ENCODE measurements around the gene LMTK3. TPM values are rescaled to one million over a fixed set of nuclear protein-coding genes. Genes with fewer than 3 reads are reported as not detected.

The LMTK3 gene
- total and polyA plus RNA-seq, 2 of the 4 experiments (the other 2 are of a cell fraction): 0.18 to 0.87 TPM

DNA sequence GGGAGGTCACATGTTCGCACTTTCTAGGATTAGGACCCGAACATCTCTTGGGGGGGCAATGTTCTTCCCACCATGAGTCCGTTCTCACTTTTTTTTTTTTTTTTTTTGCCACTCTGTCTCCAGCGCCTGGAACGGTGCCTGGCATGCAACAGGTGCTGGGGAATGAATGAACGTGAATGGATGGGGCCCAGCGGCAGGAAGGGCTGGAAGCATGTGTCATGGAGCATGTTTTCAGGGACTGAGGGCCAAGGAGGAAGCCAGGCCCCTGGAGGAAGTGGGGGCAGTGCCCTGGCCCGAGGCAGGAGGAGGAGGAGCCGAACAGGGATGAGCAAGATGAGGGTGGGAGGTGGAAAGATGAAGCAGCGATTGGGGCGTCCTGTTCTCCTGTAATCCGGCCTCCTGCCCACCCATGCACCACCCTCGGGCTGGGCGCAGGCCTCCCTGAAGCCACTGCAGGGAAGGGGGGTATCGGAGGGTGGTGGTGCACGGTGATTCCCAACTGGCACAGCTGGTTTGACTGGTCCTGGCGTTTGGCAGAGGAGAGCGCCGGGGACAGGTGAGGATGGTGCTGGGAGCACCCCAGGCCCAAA lies 31.6 kb upstream of the LMTK3 start:
- Histone ChIP-seq H4K5ac (ENCODE audit: low read depth, low read length) (no peak overlapping the region), H3K9me1 (ENCODE audit: insufficient read depth, low read length) (no peaks in the 10 kb centered on the region), H3K9ac (ENCODE audit: low read depth, low read length) (no peak overlapping the region), H4K91ac (ENCODE audit: insufficient read depth, low read depth, low read length) (no peak overlapping the region), H4K20me1 (ENCODE audit: insufficient read depth, low read length) (no peaks in the 10 kb centered on the region), H3K18ac (ENCODE audit: low read depth, low read length) (no peak overlapping the region), H2BK15ac (ENCODE audit: low read depth, low read length) (no peak overlapping the region), H3K9me3 (ENCODE audit: control insufficient read depth, insufficient read depth, low read length) (no peaks in the 10 kb centered on the region), H3K4me1 (ENCODE audit: control insufficient read depth, insufficient read depth, low read length) (peaks cover 3% of the 10 kb centered on the region), H3K4me2 (ENCODE audit: low read depth, low read length) (no peak overlapping the region), H3K4me3 (ENCODE audit: insufficient read depth, low read depth, low read length) (no peak overlapping the region), H3K23ac (ENCODE audit: low read depth, low read length) (no peak overlapping the region), H4K8ac (ENCODE audit: low read depth in 2 of 2, low read length in 2 of 2) (peak overlapping the region in 1 of 2 experiments; percentile 50; a peak in 1 of 4 replicates), H2BK5ac (ENCODE audit: low read depth, low read length, poor library complexity, severe bottlenecking) (no peak overlapping the region), H3K79me1 (ENCODE audit: low read depth in 1 of 2, low read length in 2 of 2) (no peaks in the 10 kb centered on the region), H2AFZ (replicated peaks; ENCODE audit: low read length, poor library complexity) (peak overlapping the region; percentile 88), H3K36me3 (ENCODE audit: control insufficient read depth, insufficient read depth, low read length) (no peaks in the 10 kb centered on the region), H2BK20ac (ENCODE audit: low read depth, low read length) (no peak overlapping the region), H3K56ac (ENCODE audit: extremely low read depth, insufficient read depth, low read length) (no peak overlapping the region), H3K27ac (ENCODE audit: insufficient read depth, low read length) (no peak overlapping the region), H2AK5ac (ENCODE audit: low read depth, low read length) (no peak overlapping the region), H3K4ac (ENCODE audit: low read depth, low read length) (no peak overlapping the region), H3K27me3 (ENCODE audit: control insufficient read depth, insufficient read depth, low read length) (peaks cover 3% of the 10 kb centered on the region; the same call in 1 of the 2 replicates), H2AK9ac (replicated peaks; ENCODE audit: low read depth, low read length, poor library complexity) (peak overlapping the region; percentile 57), H2BK120ac (ENCODE audit: low read depth, low read length) (no peak overlapping the region), H3K14ac (replicated peaks; ENCODE audit: low read depth, low read length) (no peak overlapping the region)
- BruUV-seq (replicated peaks): no TSS peak
- ChIA-PET POLR2A (ENCODE audit: unreplicated experiment) (no interaction called here), CTCF (no interaction called here)
- dilution Hi-C loops (cut with HindIII; ENCODE audit: low sequenced_read_pairs, unreplicated experiment): no loop called here
- in situ Hi-C loops (cut with MboI; ENCODE audit: low sequenced_read_pairs): no loop called here
- WGBS, 2 experiments (ENCODE audit: extremely low coverage in 2 of 2, insufficient read length in 1 of 2): 11% methylated on average over 2 of the region's 19 CpGs; no CpG with 5 or more reads in 1 of the 2 experiments
- ATAC-seq (ENCODE audit: low read depth) (peak; percentile 77), DNase-seq (peak; percentile 65)
- intact Hi-C loops (cut with micrococcal nuclease): no loop called here
- TF ChIP-seq BHLHE40 (IDR thresholded peaks at IDR 0.05; ENCODE audit: low read depth, low read length) (no peak), NFE2L2 (IDR thresholded peaks at IDR 0.05; ENCODE audit: low read depth, low read length) (no peak), RCOR1 (IDR thresholded peaks at IDR 0.05; ENCODE audit: insufficient replicate concordance, low read length) (no peak), POLR2A (IDR thresholded peaks at IDR 0.05; ENCODE audit: low read depth, low read length) (no peak), MAZ (IDR thresholded peaks at IDR 0.05; ENCODE audit: borderline replicate concordance, low read depth, low read length) (no peak), CEBPB (IDR thresholded peaks at IDR 0.05; ENCODE audit: low read depth, low read length) (no peak), MXI1 (IDR thresholded peaks at IDR 0.05; ENCODE audit: borderline replicate concordance, low read depth, low read length) (no peak), FOS (IDR thresholded peaks at IDR 0.05; ENCODE audit: low read depth, low read length) (no peak), RAD21 (IDR thresholded peaks at IDR 0.05; ENCODE audit: low read length) (no peak), RFX5 (IDR thresholded peaks at IDR 0.05; ENCODE audit: low read depth, low read length) (no peak), MAFK (IDR thresholded peaks at IDR 0.05; ENCODE audit: low read depth, low read length) (no peak), CHD1 (IDR thresholded peaks at IDR 0.05; ENCODE audit: low read depth, low read length) (no peak), SMC3 (IDR thresholded peaks at IDR 0.05; ENCODE audit: low read depth, low read length) (no peak)
- TF ChIP-seq, protein P1, sequence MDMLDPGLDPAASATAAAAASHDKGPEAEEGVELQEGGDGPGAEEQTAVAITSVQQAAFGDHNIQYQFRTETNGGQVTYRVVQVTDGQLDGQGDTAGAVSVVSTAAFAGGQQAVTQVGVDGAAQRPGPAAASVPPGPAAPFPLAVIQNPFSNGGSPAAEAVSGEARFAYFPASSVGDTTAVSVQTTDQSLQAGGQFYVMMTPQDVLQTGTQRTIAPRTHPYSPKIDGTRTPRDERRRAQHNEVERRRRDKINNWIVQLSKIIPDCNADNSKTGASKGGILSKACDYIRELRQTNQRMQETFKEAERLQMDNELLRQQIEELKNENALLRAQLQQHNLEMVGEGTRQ (IDR thresholded peaks at IDR 0.05; ENCODE audit: low read depth, low read length): no peak
- TF ChIP-seq, protein P2, sequence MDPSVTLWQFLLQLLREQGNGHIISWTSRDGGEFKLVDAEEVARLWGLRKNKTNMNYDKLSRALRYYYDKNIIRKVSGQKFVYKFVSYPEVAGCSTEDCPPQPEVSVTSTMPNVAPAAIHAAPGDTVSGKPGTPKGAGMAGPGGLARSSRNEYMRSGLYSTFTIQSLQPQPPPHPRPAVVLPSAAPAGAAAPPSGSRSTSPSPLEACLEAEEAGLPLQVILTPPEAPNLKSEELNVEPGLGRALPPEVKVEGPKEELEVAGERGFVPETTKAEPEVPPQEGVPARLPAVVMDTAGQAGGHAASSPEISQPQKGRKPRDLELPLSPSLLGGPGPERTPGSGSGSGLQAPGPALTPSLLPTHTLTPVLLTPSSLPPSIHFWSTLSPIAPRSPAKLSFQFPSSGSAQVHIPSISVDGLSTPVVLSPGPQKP (IDR thresholded peaks at IDR 0.05; ENCODE audit: borderline replicate concordance, low read depth, low read length): no peak

Data from IMR-90 (cell line).